ENCODE data around the gene NUP98.

NUP98 gene

DNA sequence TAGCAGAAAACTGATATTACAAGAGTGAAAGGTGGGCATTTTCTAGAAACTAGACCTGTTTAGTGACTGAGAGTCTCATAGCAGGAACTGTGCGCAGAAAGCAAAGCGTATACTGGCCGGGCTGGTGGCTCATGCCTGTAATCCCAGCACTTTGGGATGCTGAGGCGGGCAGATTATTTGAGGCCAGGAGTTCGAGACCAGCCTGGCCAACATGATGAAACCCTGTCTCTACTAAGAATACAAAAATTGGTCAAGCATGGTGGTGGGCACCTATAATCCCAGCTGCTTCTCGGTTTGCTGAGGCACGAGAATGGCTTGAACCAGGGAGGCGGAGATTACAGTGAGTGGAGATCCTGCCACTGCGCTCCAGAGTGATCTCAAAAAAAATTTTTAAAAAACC, 1.8 kb upstream of the NUP98 start:
- no peak for TF ChIP-seq REST (IDR thresholded peaks at IDR 0.05; ENCODE audit: low read depth)
- TF ChIP-seq ZBTB7A (IDR thresholded peaks at IDR 0.05; ENCODE audit: low read depth): no peak
- TF ChIP-seq NFIC (IDR thresholded peaks at IDR 0.05): no peak
- TF ChIP-seq EGR1 (IDR thresholded peaks at IDR 0.05): no peak
- no peak for TF ChIP-seq EP300 (IDR thresholded peaks at IDR 0.05; ENCODE audit: borderline replicate concordance)
- no peak for TF ChIP-seq RAD21 (IDR thresholded peaks at IDR 0.05; ENCODE audit: low read depth)
- no peak for TF ChIP-seq FOXM1 (IDR thresholded peaks at IDR 0.05; ENCODE audit: borderline replicate concordance, low read depth)
- no peak for TF ChIP-seq YY1 (IDR thresholded peaks at IDR 0.05; ENCODE audit: low read depth)
- TF ChIP-seq TAF1 (IDR thresholded peaks at IDR 0.05; ENCODE audit: low read depth): no peak
- TF ChIP-seq TCF12 (IDR thresholded peaks at IDR 0.05; ENCODE audit: low read depth): no peak
- no peak for TF ChIP-seq CREB1 (IDR thresholded peaks at IDR 0.05; ENCODE audit: low read depth)
- no peak for TF ChIP-seq CEBPB (IDR thresholded peaks at IDR 0.05)
- TF ChIP-seq TEAD4 (IDR thresholded peaks at IDR 0.05): no peak
- TF ChIP-seq, protein P1, sequence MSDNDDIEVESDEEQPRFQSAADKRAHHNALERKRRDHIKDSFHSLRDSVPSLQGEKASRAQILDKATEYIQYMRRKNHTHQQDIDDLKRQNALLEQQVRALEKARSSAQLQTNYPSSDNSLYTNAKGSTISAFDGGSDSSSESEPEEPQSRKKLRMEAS (IDR thresholded peaks at IDR 0.05): no peak
- TF ChIP-seq USF1 (IDR thresholded peaks at IDR 0.05): no peak

GRCh38 chr11:3796801-3797328, 489 bp downstream of the NUP98 start:
- no peak for TF ChIP-seq CEBPB (IDR thresholded peaks at IDR 0.05)
- TF ChIP-seq ZBTB7A (IDR thresholded peaks at IDR 0.05; ENCODE audit: low read depth): 0 out of 2 replicates have a peak, but pooled peaks have one; percentile 49

DNA sequence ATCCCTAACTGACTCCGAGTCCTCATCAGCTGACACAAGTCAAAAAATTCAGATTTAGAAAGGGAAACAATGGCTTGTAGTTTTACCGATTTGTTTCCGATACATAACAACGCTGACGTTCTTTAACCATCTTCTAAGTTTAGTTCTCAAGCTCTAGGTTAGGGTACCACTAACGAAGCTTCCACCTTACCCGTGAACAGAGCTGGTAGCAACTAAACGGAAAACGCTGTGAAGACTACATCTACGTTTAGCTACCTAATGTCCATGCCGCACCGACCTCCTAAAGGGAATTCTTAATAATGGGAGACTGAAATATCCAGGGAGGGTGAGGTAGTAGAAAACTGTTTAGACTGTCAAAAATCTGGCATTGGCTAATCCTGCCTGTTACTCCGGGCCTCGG, 1.0 kb downstream of the NUP98 start:
- TF ChIP-seq REST (IDR thresholded peaks at IDR 0.05; ENCODE audit: low read depth) (no peak), TAF1 (IDR thresholded peaks at IDR 0.05; ENCODE audit: low read depth) (no peak), TCF12 (IDR thresholded peaks at IDR 0.05; ENCODE audit: low read depth) (no peak), YY1 (IDR thresholded peaks at IDR 0.05; ENCODE audit: low read depth) (no peak), EP300 (IDR thresholded peaks at IDR 0.05; ENCODE audit: borderline replicate concordance) (no peak), USF1 (IDR thresholded peaks at IDR 0.05) (no peak), FOXM1 (IDR thresholded peaks at IDR 0.05; ENCODE audit: borderline replicate concordance, low read depth) (no peak), ZBTB7A (IDR thresholded peaks at IDR 0.05; ENCODE audit: low read depth) (no peak)
- TF ChIP-seq, protein P1 (IDR thresholded peaks at IDR 0.05): no peak

- no peak for TF ChIP-seq FOXM1 (IDR thresholded peaks at IDR 0.05; ENCODE audit: borderline replicate concordance, low read depth)
Measured at GRCh38 chr11:3796002-3796311, 1.4 kb downstream of the NUP98 start.

- no peak for TF ChIP-seq NFIC (IDR thresholded peaks at IDR 0.05)
- TF ChIP-seq YY1 (IDR thresholded peaks at IDR 0.05; ENCODE audit: low read depth): no peak
- TF ChIP-seq EGR1 (IDR thresholded peaks at IDR 0.05): no peak
Measured at GRCh38 chr11:3795131-3796001, 2.0 kb downstream of the NUP98 start.

DNA sequence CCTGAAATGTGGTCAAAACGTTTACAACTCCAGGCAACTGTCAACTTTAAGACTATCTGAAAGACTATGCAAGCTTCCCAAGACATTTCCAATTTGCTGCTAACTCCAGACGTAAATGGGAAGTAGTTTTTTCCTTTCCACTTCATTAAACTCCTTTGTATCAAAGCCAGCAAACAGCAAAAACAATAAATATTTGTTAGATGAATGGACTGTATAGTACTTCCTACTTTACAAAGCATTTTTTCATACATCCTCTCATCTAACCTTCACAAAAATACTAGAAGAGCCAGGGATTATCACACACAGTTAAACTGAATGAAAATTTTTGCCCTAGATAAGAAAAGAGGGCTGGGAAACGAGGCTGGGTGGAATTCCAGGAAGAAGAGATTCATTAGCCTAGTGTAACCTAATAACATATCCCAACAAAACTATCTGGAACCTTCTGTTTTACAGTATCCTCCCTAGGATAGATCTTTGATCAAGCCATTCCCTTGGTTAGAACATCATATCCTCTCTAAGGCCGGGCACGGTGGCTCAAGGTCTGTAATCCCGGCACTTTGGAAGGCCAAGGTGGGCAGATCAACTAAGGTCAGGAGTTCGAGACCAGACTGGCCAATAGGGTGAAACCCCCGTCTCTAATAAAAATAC, 10.4 kb downstream of the NUP98 start:
- TF ChIP-seq CEBPB (IDR thresholded peaks at IDR 0.05): no peak
- TF ChIP-seq NFIC (IDR thresholded peaks at IDR 0.05): no peak
- no peak for TF ChIP-seq EGR1 (IDR thresholded peaks at IDR 0.05)
- TF ChIP-seq FOXM1 (IDR thresholded peaks at IDR 0.05; ENCODE audit: borderline replicate concordance, low read depth): no peak
- TF ChIP-seq CREB1 (IDR thresholded peaks at IDR 0.05; ENCODE audit: low read depth): no peak
- TF ChIP-seq EP300 (IDR thresholded peaks at IDR 0.05; ENCODE audit: borderline replicate concordance): no peak
- no peak for TF ChIP-seq TEAD4 (IDR thresholded peaks at IDR 0.05)
- no peak for TF ChIP-seq ZBTB7A (IDR thresholded peaks at IDR 0.05; ENCODE audit: low read depth)

All from Ishikawa (cell line).